B cell (primary cell): Measurements from ENCODE around the gene OPN4. TPM values are rescaled to one million over a fixed set of nuclear protein-coding genes. Genes with fewer than 3 reads are reported as not detected.

Source experiments
- ATAC-seq: fragments of 200-7000 bp; cut with Tn5 transposase; one replicate; pipeline ENCODE4 v1.10.0; 2021; ENCODE audit warnings: low read depth, mild to moderate bottlenecking, moderate number of reproducible peaks, moderate library complexity
- CTCF ChIA-PET: fragments of 350-600 bp; sonication (Branson Sonifier 250); formaldehyde crosslinking; loops from one replicate; lab custom pipeline; 2021; ENCODE audit warnings: antibody characterized with exemption, inconsistent platforms; lab: Charles Lee
- POLR2A ChIA-PET: fragments of 350-600 bp; sonication (Branson Sonifier 250); formaldehyde crosslinking; loops from one replicate; lab custom pipeline; 2021; ENCODE audit warnings: antibody characterized with exemption; lab: Charles Lee
- DNase-seq: peaks from one replicate; pipeline ENCODE4 v3.0.0; 2013
- H2AFZ ChIP-seq: 2 replicates; pipeline ENCODE4 v1.6.1; 2012; ENCODE audit warnings: mild to moderate bottlenecking, low read depth, low read length; ENCODE audit not compliant: insufficient read depth, poor library complexity, severe bottlenecking
- H3K27ac ChIP-seq, 2 donors: 1 replicate in 1 of 2; 2 replicates in 1 of 2; pipeline ENCODE4 v1.5.1; 2012 to 2013; ENCODE audit warnings: low read length in 2 of 2, mild to moderate bottlenecking in 2 of 2, moderate library complexity in 1 of 2
- H3K27me3 ChIP-seq, 4 experiments: fragments of 200-600 bp in 1 of 4; sonication (generic) in 1 of 4; replicated peaks in 1 of 4; 1 replicate in 2 of 4; 2 replicates in 2 of 4; pipeline versions ENCODE4 v1.6.1 to v1.7.0; 2013 to 2016; ENCODE audit warnings: low read length in 3 of 4, mild to moderate bottlenecking in 2 of 4, mixed read lengths in 1 of 4, moderate library complexity in 1 of 4; ENCODE audit not compliant: insufficient read depth in 4 of 4, control insufficient read depth in 3 of 4; ENCODE audit errors: control extremely low read depth in 1 of 4
- H3K36me3 ChIP-seq, 2 experiments: replicated peaks in 1 of 2; 1 replicate in 1 of 2; 2 replicates in 1 of 2; pipeline versions ENCODE4 v1.6.1 to v1.7.1; 2013; ENCODE audit warnings: low read length in 1 of 2; ENCODE audit not compliant: insufficient read depth in 2 of 2, control insufficient read depth in 1 of 2; ENCODE audit errors: control extremely low read depth in 1 of 2, extremely low read depth in 1 of 2
- H3K4me1 ChIP-seq, 2 donors: fragments of 200-600 bp in 1 of 2; sonication (generic) in 1 of 2; 1 replicate in 1 of 2; 2 replicates in 1 of 2; pipeline versions ENCODE4 v1.5.1 to v1.6.1; 2013 to 2017; ENCODE audit warnings: low read length in 2 of 2; ENCODE audit not compliant: control insufficient read depth in 2 of 2, insufficient read depth in 2 of 2
- H3K4me2 ChIP-seq: replicated peaks from 2 replicates; pipeline ENCODE3; 2012; ENCODE audit warnings: mild to moderate bottlenecking, low read depth, low read length; ENCODE audit not compliant: poor library complexity, severe bottlenecking
- H3K4me3 ChIP-seq, 5 experiments: fragments of 200-600 bp in 1 of 5; sonication (generic) in 1 of 5; 1 replicate in 3 of 5; 2 replicates in 2 of 5; pipeline versions ENCODE4 v1.5.1 to v1.7.0; 2011 to 2016; ENCODE audit warnings: low read length in 4 of 5, mild to moderate bottlenecking in 4 of 5, low read depth in 2 of 5, control low read depth in 1 of 5, moderate library complexity in 1 of 5; ENCODE audit not compliant: insufficient read depth in 1 of 5; ENCODE audit errors: control extremely low read depth in 1 of 5, extremely low read depth in 1 of 5
- H3K79me2 ChIP-seq: fragments of 200-600 bp; sonication (generic); one replicate; pipeline ENCODE4 v1.6.0; 2016; ENCODE audit warnings: low read length; ENCODE audit not compliant: control insufficient read depth, insufficient read depth
- H3K9ac ChIP-seq: fragments of 200-600 bp; sonication (generic); 2 replicates; pipeline ENCODE4 v1.6.1; 2017; ENCODE audit warnings: mild to moderate bottlenecking, low read length, moderate library complexity
- H3K9me3 ChIP-seq, 3 donors: one replicate each; pipeline versions ENCODE4 v1.6.1 to v1.7.1; 2013; ENCODE audit warnings: low read length in 2 of 3; ENCODE audit not compliant: control insufficient read depth in 2 of 3, insufficient read depth in 1 of 3; ENCODE audit errors: control extremely low read depth in 1 of 3
- H4K20me1 ChIP-seq: 2 replicates; pipeline ENCODE4 v1.6.0; 2012; ENCODE audit warnings: mild to moderate bottlenecking, low read length; ENCODE audit not compliant: insufficient read depth, control insufficient read depth, poor library complexity, severe bottlenecking
- H3K27ac Mint-ChIP-seq: one replicate; pipeline ENCODE4 v1.8.0; 2021; ENCODE audit warnings: mixed read lengths
- H3K27me3 Mint-ChIP-seq: one replicate; pipeline ENCODE4 v1.8.0; 2021; ENCODE audit warnings: mixed read lengths
- H3K4me1 Mint-ChIP-seq: one replicate; pipeline ENCODE4 v1.8.0; 2021; ENCODE audit warnings: mixed read lengths
- H3K4me3 Mint-ChIP-seq: one replicate; pipeline ENCODE4 v1.8.0; 2021; ENCODE audit warnings: mixed read lengths
- H3K9me3 Mint-ChIP-seq: one replicate; pipeline ENCODE4 v1.8.0; 2022; ENCODE audit warnings: mixed read lengths; ENCODE audit not compliant: insufficient read depth
- CTCF ChIP-seq: fragments of 200-600 bp; IDR thresholded peaks from one replicate; pipeline ENCODE4 v1.8.0; 2022; ENCODE audit warnings: antibody characterized with exemption, mild to moderate bottlenecking
- EZH2 ChIP-seq: IDR thresholded peaks from 2 replicates; pipeline ENCODE4 v1.6.1; 2012; ENCODE audit warnings: borderline replicate concordance, low read depth, mild to moderate bottlenecking, moderate library complexity, low read length; ENCODE audit not compliant: insufficient read depth, poor library complexity, severe bottlenecking
- WGBS: methylation state at CpG from one replicate; pipeline ENCODE4 v1.1.5; 2013; ENCODE audit warnings: missing lambda C conversion rate; ENCODE audit not compliant: insufficient coverage; 5-methylcytosine and 5-hydroxymethylcytosine counted together
- intact Hi-C: fragments of 100-400 bp; cut with micrococcal nuclease; formaldehyde crosslinking; loops from one replicate; pipeline ENCODE4 v1.10.0; 2022
- polyA plus RNA-seq: library from polyadenylated mRNA; depleted of rRNA; stranded (reverse); fragments of >200 nt; gene quantifications from 2 replicates; pipeline ENCODE4 v1.2.3, GENCODE V29; 2012
- total RNA-seq, 2 donors: library from RNA; stranded (reverse); fragments of 120-200 nt in 1 of 2; gene quantifications; 1 replicate in 1 of 2; 2 replicates in 1 of 2; pipeline versions ENCODE4 v1.2.3 to v1.2.4, GENCODE V29; 2013 to 2022

OPN4 gene
- total and polyA plus RNA-seq, 2 donors (not counting 1 experiment from before 2014, with no cell fraction given) = not detected

GRCh38 chr10:86665218-86665607 lies 10.9 kb downstream of the OPN4 start:
- Histone ChIP-seq H3K79me2 (no peaks in the 10 kb centered on the region), H3K4me1 (peaks cover 0 to 5% of the 10 kb centered on the region in 2 donors), H3K4me2 (no peak overlapping the region), H2AFZ (no peak overlapping the region), H3K27ac (no peak overlapping the region), H4K20me1 (no peaks in the 10 kb centered on the region), H3K4me3 (no peak overlapping the region), H3K36me3 (no peaks in the 10 kb centered on the region), H3K27me3 (no peaks in the 10 kb centered on the region), H3K9ac (no peak overlapping the region), H3K9me3 (no peaks in the 10 kb centered on the region)
- Mint-ChIP-seq H3K4me3 (no peak overlapping the region), H3K4me1 (peaks cover 6% of the 10 kb centered on the region), H3K9me3 (no peaks in the 10 kb centered on the region), H3K27me3 (no peaks in the 10 kb centered on the region), H3K27ac (no peak overlapping the region)
- intact Hi-C loops = no loop called here
- TF ChIP-seq EZH2 = no peak
- DNase-seq = no peak
- 90% methylated on average over 7 of the region's 7 CpGs for WGBS
- ChIA-PET CTCF (no interaction called here), POLR2A (no interaction called here)
- no peak for ATAC-seq

GRCh38 chr10:86665868-86666267 lies 11.5 kb downstream of the OPN4 start:
- Histone ChIP-seq H3K9ac (no peak overlapping the region), H3K36me3 (no peaks in the 10 kb centered on the region), H3K27me3 (no peaks in the 10 kb centered on the region), H3K79me2 (no peaks in the 10 kb centered on the region), H3K27ac (no peak overlapping the region), H3K9me3 (no peaks in the 10 kb centered on the region), H3K4me1 (peaks cover 0 to 5% of the 10 kb centered on the region in 2 donors), H4K20me1 (no peaks in the 10 kb centered on the region), H2AFZ (no peak overlapping the region), H3K4me3 (no peak overlapping the region), H3K4me2 (no peak overlapping the region)
- Mint-ChIP-seq H3K4me3 (no peak overlapping the region), H3K27me3 (no peaks in the 10 kb centered on the region), H3K4me1 (peaks cover 6% of the 10 kb centered on the region), H3K27ac (no peak overlapping the region), H3K9me3 (no peaks in the 10 kb centered on the region)
- ChIA-PET POLR2A (no interaction called here), CTCF (no interaction called here)
- ATAC-seq = no peak
- no peak for DNase-seq
- intact Hi-C loops = no loop called here
- TF ChIP-seq EZH2 (no peak), CTCF (no peak)
- WGBS = 91% methylated on average over 12 of the region's 12 CpGs
